Cardiac muscle cell (in vitro differentiated cells and primary cell): ENCODE measurements around the gene LYRM4. TPM values are rescaled to one million over a fixed set of nuclear protein-coding genes. Genes with fewer than 3 reads are reported as not detected.

ENCODE experiments used
- DNase-seq, 2 donors: peaks; one replicate each; pipeline versions ENCODE4 v3.0.0 to v3.0.0-alpha.2; 2010 to 2017; ENCODE audit warnings: low read depth in 1 of 2, low spot score in 1 of 2
- H3K27ac ChIP-seq: fragments of 200-600 bp; sonication (generic); 2 replicates; pipeline ENCODE4 v1.5.1; 2016
- H3K27me3 ChIP-seq: fragments of 200-600 bp; sonication (generic); 2 replicates; pipeline ENCODE4 v1.6.0; 2016; ENCODE audit warnings: control low read depth
- H3K36me3 ChIP-seq: fragments of 200-600 bp; sonication (generic); 2 replicates; pipeline ENCODE4 v1.5.1; 2016; ENCODE audit warnings: control low read depth
- H3K4me1 ChIP-seq: fragments of 200-600 bp; sonication (generic); 2 replicates; pipeline ENCODE4 v1.8.1; 2017; ENCODE audit warnings: low read depth, mild to moderate bottlenecking, mixed run types
- H3K4me3 ChIP-seq: fragments of 200-600 bp; sonication (generic); 2 replicates; pipeline ENCODE4 v1.5.1; 2016; ENCODE audit warnings: mild to moderate bottlenecking
- H3K9me3 ChIP-seq: fragments of 200-600 bp; sonication (generic); 2 replicates; pipeline ENCODE4 v1.5.1; 2017; ENCODE audit warnings: low read depth, mild to moderate bottlenecking, control low read depth
- CTCF ChIP-seq: IDR thresholded peaks from 2 replicates; pipeline ENCODE4 v1.5.1; 2012; ENCODE audit warnings: low read depth, mild to moderate bottlenecking, low read length
- polyA plus RNA-seq: library from polyadenylated mRNA; unstranded; fragments of >200 nt; fragmentation: Nextera tagmentation; extraction: Ambion mirVana; gene quantifications from 2 replicates; pipeline ENCODE4 v1.2.1, GENCODE V29; 2016
- total RNA-seq: library from RNA; depleted of rRNA; stranded (reverse); fragments of >200 nt; gene quantifications from 2 replicates; pipeline ENCODE4 v1.2.3, GENCODE V29; 2016

The LYRM4 gene
- total and polyA plus RNA-seq, 2 experiments from 2014 or later: 24.2 to 38.3 TPM

GRCh38 chr6:5280920-5281319 lies 20.2 kb upstream of the LYRM4 start:
- no peak overlapping the region for H3K4me3 ChIP-seq
- no peak for TF ChIP-seq CTCF

GRCh38 chr6:5279891-5280338 lies 19.2 kb upstream of the LYRM4 start:
- Histone ChIP-seq H3K4me3 (no peak overlapping the region), H3K4me1 (peaks cover 5% of the 10 kb centered on the region), H3K36me3 (no peaks in the 10 kb centered on the region), H3K27me3 (no peaks in the 10 kb centered on the region), H3K9me3 (no peaks in the 10 kb centered on the region), H3K27ac (no peak overlapping the region)
- no peak for DNase-seq
- TF ChIP-seq CTCF: no peak

More at GRCh38 chr6:5280920-5281319, 20.2 kb upstream of the LYRM4 start:
- peaks cover 14% of the 10 kb centered on the region for H3K4me1 ChIP-seq
- no peak overlapping the region for H3K27ac ChIP-seq
- no peaks in the 10 kb centered on the region for H3K36me3 ChIP-seq
- H3K27me3 ChIP-seq: no peaks in the 10 kb centered on the region
- DNase-seq: no peak
- H3K9me3 ChIP-seq: no peaks in the 10 kb centered on the region

- Histone ChIP-seq H3K9me3 (no peaks in the 10 kb centered on the region), H3K27me3 (no peaks in the 10 kb centered on the region), H3K4me3 (no peak overlapping the region), H3K4me1 (peaks cover 5% of the 10 kb centered on the region), H3K27ac (no peak overlapping the region), H3K36me3 (no peaks in the 10 kb centered on the region)
- TF ChIP-seq CTCF: no peak
- DNase-seq: no peak
Measured at GRCh38 chr6:5278565-5279120, 17.9 kb upstream of the LYRM4 start.

GRCh38 chr6:5278047-5278446 lies 17.3 kb upstream of the LYRM4 start:
- H3K4me3 ChIP-seq: no peak overlapping the region
- no peak for TF ChIP-seq CTCF
- H3K9me3 ChIP-seq: no peaks in the 10 kb centered on the region
- no peaks in the 10 kb centered on the region for H3K36me3 ChIP-seq
- H3K27me3 ChIP-seq: no peaks in the 10 kb centered on the region
- H3K27ac ChIP-seq: no peak overlapping the region
- no peak for DNase-seq
- peaks cover 5% of the 10 kb centered on the region for H3K4me1 ChIP-seq

- H3K36me3 ChIP-seq: no peaks in the 10 kb centered on the region
- TF ChIP-seq CTCF: no peak
- no peak overlapping the region for H3K27ac ChIP-seq
- H3K9me3 ChIP-seq: no peaks in the 10 kb centered on the region
- H3K4me3 ChIP-seq: no peak overlapping the region
- no peak for DNase-seq
- H3K27me3 ChIP-seq: no peaks in the 10 kb centered on the region
- H3K4me1 ChIP-seq: peaks cover 5% of the 10 kb centered on the region
Measured at GRCh38 chr6:5277589-5277988, 16.8 kb upstream of the LYRM4 start.

- Histone ChIP-seq H3K4me1 (no peaks in the 10 kb centered on the region), H3K36me3 (no peaks in the 10 kb centered on the region), H3K27me3 (no peaks in the 10 kb centered on the region), H3K27ac (no peak overlapping the region), H3K4me3 (no peak overlapping the region), H3K9me3 (no peaks in the 10 kb centered on the region)
- no peak for DNase-seq
- TF ChIP-seq CTCF: no peak
Measured at GRCh38 chr6:5276581-5276980, 15.8 kb upstream of the LYRM4 start.
